Esophagus squamous epithelium (tissue), 4 donors: Measurements from ENCODE around the gene KCNMB3.

Experiments used
- CTCF ChIP-seq, 6 experiments: fragments of 450-650 bp in 4 of 6; fragments of 200-600 bp in 2 of 6; sonication (generic) in 2 of 6; IDR thresholded peaks; one replicate each; pipeline ENCODE4 v1.5.1; 2016 to 2019; ENCODE audit warnings: antibody characterized with exemption in 6 of 6, mild to moderate bottlenecking in 4 of 6, moderate library complexity in 4 of 6
- POLR2A ChIP-seq, 4 donors: fragments of 450-650 bp; IDR thresholded peaks; one replicate each; pipeline ENCODE4 v1.6.1; 2017; ENCODE audit warnings: antibody characterized with exemption in 4 of 4, mild to moderate bottlenecking in 4 of 4, moderate library complexity in 3 of 4

GRCh38 chr3:179264449-179264848 lies 13.5 kb upstream of the KCNMB3 start:
- TF ChIP-seq CTCF (IDR thresholded peaks at IDR 0.05) (no peak), POLR2A (IDR thresholded peaks at IDR 0.05) (no peak)
